Brain microvascular endothelial cell (primary cell): ENCODE measurements around the gene UQCC2.

Experiments used
- DNase-seq: peaks from one replicate; pipeline ENCODE4 v3.0.0-alpha.2; 2020
- H3K27ac ChIP-seq: fragments of 250-450 bp; sonication (Bioruptor Pico); 2 replicates; pipeline ENCODE4 v1.5.1; 2020; ENCODE audit warnings: mild to moderate bottlenecking, moderate library complexity
- H3K27me3 ChIP-seq: fragments of 250-450 bp; sonication (Bioruptor Pico); replicated peaks from 2 replicates; pipeline ENCODE4 v1.5.1; 2020; ENCODE audit warnings: mild to moderate bottlenecking
- H3K36me3 ChIP-seq: fragments of 250-450 bp; sonication (Bioruptor Pico); replicated peaks from 2 replicates; pipeline ENCODE4 v1.5.1; 2020; ENCODE audit warnings: mild to moderate bottlenecking
- H3K4me3 ChIP-seq: 2 replicates; pipeline ENCODE4 v1.5.1; 2011; ENCODE audit warnings: low read depth, mild to moderate bottlenecking, control low read depth, low read length, moderate library complexity
- in situ Hi-C: cut with HindIII; loops from 2 replicates; pipeline ENCODE4 v1.10.0; 2017; ENCODE audit warnings: low sequenced_read_pairs, low pct_ligation_motif_present
- TF ChIP-seq, protein P1 (sequence below): IDR thresholded peaks from 2 replicates; pipeline ENCODE4 v1.5.1; 2011; ENCODE audit warnings: low read depth, mild to moderate bottlenecking, moderate library complexity, low read length, control low read depth, inconsistent platforms; ENCODE audit errors: missing control alignments

The UQCC2 gene

DNA sequence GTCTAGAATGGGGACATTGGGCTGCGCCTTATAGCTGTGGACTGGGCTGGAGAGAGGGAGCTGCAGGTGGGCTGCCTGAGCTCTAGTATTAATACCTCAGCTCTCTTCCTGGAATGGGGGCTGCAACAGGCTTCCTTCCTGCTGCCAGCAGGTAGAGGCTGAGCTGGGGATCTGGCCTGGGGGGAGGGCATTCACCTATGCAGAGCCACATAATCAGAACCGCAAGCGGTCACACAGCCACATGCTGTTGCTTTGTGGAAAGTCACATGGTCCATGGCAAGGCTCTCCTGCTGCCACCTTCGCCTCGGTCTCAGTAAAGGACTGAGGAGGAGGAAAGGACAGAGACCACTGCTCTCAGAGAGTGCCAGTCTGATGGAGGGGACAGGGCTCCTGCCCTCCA, 54.7 kb downstream of the UQCC2 start:
- TF ChIP-seq, protein P1, sequence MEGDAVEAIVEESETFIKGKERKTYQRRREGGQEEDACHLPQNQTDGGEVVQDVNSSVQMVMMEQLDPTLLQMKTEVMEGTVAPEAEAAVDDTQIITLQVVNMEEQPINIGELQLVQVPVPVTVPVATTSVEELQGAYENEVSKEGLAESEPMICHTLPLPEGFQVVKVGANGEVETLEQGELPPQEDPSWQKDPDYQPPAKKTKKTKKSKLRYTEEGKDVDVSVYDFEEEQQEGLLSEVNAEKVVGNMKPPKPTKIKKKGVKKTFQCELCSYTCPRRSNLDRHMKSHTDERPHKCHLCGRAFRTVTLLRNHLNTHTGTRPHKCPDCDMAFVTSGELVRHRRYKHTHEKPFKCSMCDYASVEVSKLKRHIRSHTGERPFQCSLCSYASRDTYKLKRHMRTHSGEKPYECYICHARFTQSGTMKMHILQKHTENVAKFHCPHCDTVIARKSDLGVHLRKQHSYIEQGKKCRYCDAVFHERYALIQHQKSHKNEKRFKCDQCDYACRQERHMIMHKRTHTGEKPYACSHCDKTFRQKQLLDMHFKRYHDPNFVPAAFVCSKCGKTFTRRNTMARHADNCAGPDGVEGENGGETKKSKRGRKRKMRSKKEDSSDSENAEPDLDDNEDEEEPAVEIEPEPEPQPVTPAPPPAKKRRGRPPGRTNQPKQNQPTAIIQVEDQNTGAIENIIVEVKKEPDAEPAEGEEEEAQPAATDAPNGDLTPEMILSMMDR, result no peak
- Histone ChIP-seq H3K27me3 (no peaks in the 10 kb centered on the region), H3K36me3 (no peaks in the 10 kb centered on the region), H3K4me3 (no peak overlapping the region), H3K27ac (no peak overlapping the region)
- in situ Hi-C loops, result no loop called here
- no peak for DNase-seq

DNA sequence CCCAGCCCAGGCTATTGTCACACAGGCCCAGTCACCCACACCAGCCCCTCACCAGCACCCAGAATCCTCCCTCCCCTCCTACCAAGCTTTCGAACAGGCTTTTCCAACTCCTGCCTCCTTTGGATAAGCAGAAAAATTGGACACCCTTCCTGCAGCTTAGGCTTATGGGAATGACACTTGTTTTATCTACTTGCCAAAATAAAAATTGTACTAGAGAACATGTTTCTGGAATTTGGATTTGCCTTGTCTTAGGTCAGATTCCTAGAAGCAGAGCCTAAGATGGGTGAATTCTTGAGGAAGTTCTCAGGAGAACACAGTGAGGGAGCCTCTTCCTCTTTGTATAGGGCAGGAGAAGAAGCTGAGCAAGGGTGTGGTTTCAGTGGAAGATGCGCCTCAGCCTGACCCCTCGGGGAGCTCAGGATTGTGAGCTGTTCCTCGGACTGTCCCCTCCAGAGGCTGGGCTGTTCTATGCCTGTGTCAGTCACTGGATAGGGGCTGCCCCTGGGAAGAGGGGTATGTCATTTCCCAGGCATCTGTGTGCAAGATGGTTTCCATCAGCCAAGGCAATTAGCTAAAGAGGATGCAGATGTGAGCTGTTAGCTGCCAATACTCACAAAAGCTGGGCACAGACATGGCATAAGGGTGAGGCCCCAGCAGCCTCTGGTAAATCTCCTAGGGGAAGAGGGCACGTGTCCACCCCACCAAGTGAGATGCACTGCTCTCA, 56.5 kb downstream of the UQCC2 start:
- no peak for DNase-seq
- in situ Hi-C loops, result no loop called here
- Histone ChIP-seq H3K27ac (no peak overlapping the region), H3K27me3 (no peaks in the 10 kb centered on the region), H3K4me3 (no peak overlapping the region), H3K36me3 (no peaks in the 10 kb centered on the region)
- TF ChIP-seq, protein P1, result no peak

DNA sequence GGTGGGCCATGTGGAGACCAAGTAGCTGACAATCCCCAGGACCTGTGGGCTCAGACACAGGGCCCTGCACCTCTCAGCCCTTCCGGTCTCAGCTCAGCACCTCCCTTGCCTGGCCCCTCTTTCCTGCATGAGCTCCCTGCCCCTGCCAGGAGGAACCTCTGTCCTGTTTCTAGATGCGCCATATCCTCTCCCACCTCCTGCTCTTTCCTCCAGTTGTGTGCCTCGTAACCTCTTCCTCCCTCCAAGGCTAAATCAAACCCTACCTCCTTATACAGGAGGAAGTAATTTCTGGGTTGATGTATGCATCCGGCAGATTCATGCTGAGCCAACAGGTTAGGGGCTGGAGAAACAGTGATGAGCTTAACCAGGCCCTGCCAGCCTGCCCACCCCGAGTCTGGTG, 59.5 kb downstream of the UQCC2 start:
- H3K4me3 ChIP-seq, result no peak overlapping the region
- in situ Hi-C loops, result no loop called here
- no peaks in the 10 kb centered on the region for H3K36me3 ChIP-seq
- H3K27me3 ChIP-seq, result no peaks in the 10 kb centered on the region
- no peak overlapping the region for H3K27ac ChIP-seq
- DNase-seq, result no peak
- TF ChIP-seq, protein P1, result no peak

DNA sequence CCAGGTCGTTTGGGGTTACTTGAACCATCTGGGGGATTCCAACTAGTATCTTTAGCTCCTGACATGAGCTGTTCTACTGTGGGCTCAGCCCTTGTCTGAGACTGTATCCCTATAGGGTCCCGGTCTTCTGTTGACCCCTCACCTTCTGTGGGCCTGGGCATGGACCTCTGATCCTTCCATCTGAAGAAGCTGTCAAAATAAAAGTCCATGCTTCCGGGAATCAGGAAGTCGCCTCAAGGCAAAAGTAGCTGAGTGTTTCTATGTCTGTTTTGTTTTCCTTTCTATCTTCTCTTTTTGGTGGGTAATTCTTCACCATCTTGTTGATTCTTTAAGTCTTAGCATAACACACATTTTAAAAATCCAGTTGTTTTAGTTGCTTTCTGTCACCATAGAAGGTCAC, 60.1 kb downstream of the UQCC2 start:
- H3K27ac ChIP-seq, result no peak overlapping the region
- H3K4me3 ChIP-seq, result no peak overlapping the region
- TF ChIP-seq, protein P1, result no peak
- H3K36me3 ChIP-seq, result no peaks in the 10 kb centered on the region
- in situ Hi-C loops, result no loop called here
- H3K27me3 ChIP-seq, result no peaks in the 10 kb centered on the region
- no peak for DNase-seq
